Islet precursor cell (in vitro differentiated cells): ENCODE results near the gene LCA5L.
"Not testable (repeated sequence)": the region's sequence is repeated elsewhere in the genome, so short reads cannot be mapped to it uniquely, and the experiment has no call there.

Experiments used
- DNase-seq: peaks from one replicate; pipeline ENCODE4 v3.0.0-alpha.2; 2018

The LCA5L gene

DNA sequence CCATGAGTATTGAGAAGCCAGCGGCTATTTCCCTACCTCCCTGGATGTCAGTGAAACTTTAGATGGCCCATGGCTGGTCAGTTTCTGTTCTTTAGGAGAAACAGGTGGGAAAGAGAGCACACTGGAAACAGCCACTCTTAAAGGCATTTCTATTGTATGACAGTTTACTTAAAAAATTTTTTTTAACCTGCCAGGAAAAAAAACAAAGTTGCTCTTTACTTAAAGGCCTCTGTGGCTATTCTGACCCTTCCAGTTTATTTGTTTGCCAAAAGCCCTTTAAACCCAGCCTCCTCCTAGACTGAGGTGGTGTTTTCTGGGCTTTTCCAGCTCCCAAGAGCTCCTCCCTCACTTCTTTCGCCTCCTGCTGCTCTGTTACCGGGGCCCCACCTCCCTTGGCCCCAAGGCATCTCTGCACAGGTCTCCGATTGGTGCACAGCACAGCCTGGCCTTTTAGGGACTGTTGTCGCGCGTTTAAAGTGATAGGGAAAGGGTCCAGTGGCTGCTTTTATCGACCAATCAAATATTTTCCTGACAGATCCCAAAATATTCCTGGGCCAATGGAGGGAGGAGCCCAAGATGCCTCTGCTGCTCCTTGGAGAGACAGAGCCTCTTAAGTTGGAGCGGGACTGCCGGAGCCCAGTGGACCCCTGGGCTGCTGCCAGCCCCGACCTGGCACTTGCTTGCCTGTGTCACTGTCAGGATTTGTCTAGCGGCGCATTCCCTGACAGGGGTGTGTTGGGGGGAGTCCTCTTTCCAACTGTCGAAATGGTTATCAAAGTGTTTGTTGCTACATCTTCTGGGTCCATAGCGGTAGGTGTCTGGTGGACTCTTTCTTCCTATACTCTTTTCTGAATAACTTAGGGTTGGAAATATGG lies 6.0 kb upstream of the LCA5L start, which contains the start of gene SH3BGR:
SH3BGR (plus strand) TSS at position 639 of the 875 bp plus-strand sequence; CDS start at position 766, 127 bp downstream.
- DNase-seq = peak; percentile 88

DNA sequence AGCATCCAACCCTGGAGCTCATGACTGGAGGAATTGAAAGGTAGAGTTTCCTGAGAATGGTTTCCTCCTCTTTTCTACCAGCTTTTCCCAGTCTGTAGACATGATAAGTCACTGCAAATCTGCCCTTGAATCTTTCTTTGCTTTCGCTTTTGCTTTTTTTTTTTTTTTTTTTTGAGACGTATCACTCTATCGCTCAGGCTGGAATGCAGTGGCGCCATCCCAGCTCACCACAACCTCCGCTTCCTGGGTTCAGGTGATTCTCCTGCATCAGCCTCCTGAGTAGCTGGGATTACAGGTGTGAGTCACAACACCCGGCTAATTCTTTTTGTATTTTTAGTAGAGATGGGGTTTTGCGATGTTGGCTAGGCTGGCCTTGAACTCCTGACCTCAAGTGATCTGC lies 1.7 kb upstream of the LCA5L start:
- no peak for DNase-seq

DNA sequence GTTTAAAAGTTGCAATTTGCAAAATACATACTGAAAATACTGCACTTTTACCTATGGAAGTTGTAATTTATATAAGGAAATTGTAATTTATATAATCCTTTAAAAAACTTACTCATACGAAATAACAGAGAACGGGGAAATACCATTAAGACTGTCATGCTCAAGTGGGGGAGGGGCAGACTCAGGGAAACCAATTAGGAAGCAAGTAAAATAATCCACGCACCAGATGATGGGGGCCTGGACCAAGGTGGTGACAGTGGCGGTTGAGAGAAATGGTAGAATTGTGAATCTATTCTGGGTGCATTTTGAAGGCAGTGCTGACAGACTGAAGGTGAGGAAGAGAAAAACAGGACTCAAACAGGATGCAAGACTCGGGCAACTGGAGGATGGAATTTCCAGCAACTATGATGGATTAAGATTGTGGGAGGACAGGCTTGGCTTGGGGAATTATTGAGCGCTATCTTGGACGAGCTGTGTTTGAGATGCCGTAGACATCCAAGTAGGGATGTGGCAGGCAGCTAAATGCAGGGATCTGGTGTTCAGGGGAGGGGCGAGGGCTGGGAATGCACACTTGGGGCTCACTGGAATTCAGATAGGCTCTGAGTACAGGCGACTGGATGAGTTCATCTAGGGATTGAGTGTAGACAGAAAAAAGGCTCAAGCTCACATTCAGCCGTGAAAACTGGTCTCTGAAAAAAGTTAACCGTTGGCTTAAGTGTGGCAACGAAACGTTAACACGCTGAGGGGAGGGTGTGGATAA lies 977 bp downstream of the LCA5L start:
- DNase-seq = peak; percentile 89

DNA sequence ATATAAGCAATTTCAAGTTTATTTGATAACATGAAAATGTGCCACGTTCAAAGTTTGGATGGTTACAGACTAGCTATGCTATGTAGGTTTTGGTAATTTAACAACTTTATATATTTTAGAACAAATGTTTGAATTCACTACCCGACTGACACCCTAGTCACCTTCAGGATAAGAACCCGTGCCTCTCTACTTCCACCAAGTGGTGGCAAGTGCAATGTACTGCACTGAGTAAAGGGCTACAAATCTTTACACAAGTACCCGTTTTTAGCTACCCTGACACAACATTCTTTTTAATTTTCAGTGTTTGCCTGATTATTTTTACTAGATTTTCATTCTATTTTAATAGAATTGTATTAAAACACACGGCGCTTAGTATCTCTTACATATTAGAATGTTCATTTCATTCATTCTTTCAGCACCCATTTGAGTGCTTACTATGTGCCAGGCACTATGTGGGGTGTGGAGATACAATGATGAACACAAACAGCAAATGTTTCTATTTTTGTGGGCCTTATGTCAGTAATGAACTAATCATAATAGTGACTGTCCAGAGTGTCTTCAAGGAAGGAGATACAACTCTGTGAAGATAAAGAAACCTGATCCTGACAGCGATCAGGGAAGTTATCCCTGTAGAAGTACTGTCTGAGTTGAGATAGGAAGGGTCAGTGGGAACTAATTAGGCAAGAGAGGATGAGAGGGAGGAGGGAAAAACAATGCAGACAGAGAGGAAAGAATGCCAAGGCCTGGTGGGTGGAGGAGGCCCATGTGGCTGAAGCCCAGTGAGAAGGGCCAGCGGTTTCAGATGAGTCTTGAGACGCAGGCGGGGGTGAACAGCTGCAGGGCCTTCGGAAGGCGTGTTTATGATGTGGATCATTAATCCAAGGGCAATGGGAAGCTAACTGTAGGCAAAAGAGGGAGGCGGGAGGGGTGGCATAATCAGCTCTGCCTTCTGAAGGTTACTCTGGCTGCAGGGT lies 3.8 kb downstream of the LCA5L start:
- no peak for DNase-seq

DNA sequence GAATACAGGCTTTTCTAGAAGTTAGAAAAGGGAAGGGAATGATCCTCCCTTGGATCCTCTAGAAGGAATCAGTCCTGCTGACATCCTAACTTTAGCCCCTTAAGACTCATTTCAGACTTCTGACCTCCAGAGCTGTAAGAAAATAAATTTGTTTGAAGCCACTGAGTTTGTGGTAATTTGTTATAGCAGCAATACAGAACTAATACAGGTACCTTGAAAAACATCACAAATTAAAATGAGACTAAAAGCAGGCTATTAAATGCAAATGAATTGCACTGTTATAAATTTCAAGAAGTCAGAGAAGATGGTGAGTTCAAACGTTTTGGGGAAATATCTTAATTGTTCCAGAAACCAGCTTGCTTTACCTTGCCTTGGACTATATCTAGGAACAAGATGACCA lies 6.3 kb downstream of the LCA5L start:
- no peak for DNase-seq

DNA sequence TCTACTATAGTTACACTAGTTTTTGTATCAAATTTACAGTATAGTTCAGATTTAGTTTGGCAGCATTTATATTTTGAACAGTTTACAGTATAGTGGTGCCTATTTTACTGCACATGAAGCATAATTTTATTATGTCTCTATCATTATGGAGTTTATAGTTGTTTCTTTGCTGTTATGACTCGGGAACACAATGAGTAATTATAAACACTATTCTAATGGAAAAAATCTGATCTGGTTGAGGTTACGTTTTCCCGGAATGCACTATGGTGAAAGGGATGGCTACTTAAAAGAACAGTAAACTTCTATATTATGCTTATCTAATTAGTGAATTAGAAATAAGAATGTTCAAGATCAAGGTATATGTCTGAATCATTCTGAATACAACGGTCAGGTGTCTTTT lies 10.6 kb downstream of the LCA5L start:
- DNase-seq = no peak

DNA sequence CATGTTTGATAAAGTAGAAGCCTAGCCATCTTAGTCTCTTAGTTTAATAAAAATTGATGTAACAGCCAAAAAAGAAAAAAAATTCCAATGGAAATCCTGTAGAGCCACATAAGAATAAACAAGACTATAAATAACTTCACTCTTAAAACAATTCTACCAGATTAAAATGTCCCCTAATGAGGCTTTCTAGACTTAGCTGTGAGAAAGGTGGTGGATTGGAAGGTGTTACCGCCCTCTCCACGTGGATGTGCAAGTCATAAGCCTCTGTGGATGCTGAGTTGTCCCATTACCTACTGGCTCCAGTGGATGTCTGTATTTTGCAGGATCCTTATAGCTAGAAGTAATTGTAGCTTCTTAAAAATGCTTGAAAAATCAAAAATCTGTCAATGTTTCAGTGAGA lies 14.6 kb downstream of the LCA5L start:
- no peak for DNase-seq

DNA sequence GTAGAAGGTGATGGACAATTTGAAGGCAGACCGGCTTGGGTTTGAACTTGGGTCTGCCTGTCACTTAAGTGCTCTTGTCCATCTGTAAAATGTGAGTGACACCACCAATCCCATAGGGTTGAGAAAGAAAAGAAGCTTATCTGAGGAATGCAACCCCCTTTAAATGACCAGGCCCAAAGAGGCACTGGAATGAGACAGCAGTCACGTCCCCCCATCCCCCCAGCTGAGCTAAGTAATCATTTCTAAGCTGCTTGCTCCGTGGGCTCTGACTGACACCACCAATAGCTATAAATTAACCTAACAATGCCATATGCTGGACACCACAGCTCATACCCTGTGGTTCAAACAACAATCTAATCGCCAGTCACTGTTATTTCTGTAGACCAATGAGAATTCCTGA lies 15.1 kb downstream of the LCA5L start:
- DNase-seq = no peak

DNA sequence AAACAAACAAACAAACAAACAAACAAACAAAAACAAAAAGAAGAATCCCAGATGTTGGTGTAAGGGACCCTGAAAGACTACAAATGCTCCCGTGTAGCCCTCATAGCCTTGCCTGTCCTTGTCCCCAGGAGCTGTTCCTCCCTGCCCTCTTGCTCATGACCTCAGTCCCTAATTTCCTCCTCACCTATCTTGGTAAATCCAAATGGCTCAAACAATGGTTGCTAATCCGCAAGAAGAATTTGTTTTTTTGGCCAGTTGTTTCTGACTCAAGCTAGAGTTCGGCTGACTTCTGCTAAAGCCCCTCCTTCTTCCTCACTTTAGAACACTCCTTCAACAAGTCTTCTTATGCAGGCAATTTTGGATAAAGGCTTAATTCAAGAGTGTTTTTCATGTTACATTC lies 15.6 kb downstream of the LCA5L start:
- no peak for DNase-seq

DNA sequence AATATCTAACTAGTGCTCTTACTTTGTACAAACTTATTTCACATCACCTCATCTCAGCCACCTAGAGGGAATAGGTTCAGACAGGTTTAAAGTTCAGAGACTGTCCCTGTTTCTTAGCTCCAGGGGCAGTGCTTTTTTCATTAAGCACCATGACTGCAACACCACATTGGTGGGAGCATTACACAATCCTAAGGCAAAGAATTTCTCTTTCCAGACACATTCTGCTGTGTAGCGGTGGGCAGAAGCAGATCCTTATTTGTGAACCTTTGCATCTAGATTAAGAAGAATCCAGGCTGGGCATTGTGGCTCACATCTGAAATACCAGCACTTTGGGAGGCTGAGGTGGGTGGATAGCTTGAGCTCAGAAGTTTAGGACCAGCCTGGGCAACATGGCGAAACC lies 16.1 kb downstream of the LCA5L start:
- no peak for DNase-seq

DNA sequence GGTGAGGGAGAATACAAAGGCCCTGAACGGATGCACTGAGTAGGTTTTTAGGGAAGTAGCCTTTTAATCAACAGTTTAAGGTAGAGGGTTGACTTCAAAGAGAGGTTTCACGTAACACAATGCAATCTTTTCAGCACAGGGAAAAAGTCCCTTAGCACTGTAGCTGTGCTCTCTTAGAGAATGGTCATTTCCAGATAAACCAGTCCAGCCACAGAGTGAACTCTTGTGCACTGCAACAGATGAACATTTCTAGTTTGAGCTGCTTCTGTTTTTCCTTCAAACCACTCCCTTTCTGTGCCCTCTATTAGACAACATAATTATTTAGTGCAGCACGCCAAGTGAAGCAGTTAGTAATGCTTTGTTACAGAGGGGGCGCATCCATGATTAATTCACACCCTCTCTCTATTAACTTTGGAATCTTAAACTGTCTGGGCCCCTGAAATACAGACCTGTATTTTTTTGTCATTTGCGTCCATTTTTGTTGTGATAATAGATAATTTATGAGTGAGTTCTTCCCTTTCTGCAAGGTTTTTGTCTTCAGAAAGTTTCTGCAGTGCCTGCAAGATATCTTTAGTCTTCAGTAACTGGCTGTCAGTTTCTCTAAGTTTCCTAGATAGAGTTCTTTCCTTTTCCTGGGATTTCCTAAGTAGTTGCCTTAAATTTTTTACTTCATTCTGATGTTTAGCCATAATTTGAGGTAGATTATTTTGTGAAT lies 22.9 kb downstream of the LCA5L start:
- DNase-seq = no peak

DNA sequence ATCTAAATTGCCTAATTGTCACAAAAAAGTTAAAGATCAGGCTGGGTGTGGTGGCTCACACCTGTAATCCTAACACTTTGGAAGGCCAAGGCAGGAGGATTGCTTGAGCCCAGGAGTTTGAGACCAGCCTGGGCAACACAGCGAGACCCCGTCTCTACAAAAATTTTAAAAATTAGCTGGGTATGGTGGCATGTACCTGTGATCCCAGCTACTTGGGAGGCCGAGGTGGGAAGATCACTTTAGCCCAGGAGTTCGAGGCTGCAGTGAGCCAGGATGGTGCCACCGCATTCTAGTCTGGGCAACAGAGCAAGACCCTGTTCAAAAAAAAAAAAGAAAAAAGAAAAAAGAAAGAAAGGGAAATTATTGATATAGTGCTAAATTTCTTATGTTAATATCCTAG lies 26.4 kb downstream of the LCA5L start:
- not testable (repeated sequence) for DNase-seq

DNA sequence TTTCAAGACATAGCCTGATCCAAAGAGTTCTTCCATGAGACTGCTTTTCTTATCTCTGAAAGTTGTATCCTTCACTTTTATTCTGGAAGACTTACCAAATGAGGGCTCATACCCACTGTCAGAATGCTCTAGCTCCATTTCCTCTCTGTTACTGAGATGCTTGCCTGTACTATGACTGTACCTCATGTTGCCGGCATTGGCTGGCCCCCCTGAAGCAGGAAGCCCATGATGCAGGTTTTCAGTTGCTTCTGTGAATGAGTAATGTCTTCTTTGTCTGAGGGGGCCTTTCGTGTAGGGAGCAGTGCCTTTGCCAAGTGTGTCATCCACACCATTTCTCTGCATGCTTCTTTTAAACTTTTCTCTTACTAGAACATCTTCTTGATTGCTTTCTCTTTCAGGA lies 39.5 kb downstream of the LCA5L start:
- no peak for DNase-seq

DNA sequence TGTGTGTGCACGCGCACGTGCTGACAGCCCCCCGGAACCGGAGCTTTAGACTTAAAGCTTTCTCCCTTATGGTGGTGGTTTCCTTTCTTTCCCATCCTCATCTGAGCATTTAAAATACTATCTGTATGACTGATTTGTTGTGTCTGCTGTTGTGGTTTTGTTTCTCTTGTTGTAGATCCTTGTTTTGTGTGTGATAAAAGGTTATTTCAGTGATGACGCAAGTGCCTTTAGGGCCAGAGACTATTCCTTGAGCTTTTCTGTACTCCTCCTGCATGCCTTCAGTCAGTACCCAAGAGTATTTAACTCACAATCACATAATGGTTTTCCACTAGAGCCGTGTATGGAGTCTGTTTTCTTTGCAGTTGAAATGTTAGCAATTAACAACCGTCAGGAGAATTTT lies 45.4 kb downstream of the LCA5L start:
- DNase-seq = no peak

DNA sequence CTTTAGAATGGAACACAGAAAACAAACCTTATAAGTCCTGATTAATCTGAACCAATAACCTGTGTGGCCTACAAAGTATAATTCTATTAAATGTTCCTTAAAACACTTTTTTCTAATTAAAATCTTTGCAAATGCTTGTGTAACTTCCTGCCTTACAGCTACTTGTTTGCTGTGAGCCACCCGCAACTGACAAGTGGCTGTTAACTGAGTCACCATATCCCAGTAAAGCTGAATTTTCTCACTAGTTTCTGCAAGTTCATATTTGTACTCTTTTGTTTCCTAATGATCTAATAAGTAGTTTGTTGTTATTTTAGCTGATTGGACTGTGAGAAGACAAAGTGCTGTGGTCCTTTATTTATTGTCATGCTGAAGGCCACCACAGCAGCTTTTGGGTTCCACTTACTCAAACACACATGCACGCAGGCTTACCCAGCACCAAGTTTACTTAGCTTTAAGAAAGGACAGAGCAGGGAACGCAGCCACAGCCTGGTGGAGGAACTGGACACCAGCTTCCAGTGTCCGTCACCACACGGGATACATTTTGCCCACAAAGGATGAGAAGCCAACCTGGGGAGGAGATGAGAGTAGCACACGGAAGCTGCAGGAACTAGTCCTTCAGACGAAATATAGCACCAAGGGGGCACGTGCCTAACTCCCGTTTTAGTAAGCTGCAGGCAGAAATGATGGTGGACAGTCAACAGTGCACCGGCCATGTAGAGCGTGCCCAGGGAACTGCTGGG lies 47.8 kb downstream of the LCA5L start:
- DNase-seq = no peak

DNA sequence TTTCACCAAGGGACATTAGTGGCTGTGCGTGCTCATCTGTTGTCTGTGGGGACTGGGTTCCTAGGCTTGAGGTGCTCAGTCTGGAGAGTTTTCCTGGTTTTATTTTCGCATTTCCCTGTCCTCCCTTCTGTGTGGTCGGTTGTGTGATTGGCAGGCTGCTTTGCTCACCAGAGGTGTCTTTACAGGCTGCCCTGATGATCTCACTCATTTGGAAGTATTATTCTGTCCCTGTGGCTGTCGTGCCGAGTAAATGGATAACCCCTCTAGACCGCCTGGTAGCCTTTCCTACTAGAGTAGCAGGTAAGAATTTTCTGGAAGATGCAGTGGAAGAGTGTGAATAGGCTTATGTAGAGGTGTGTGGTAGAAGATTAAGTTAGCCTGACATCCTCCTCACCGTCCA lies 52.6 kb downstream of the LCA5L start:
- no peak for DNase-seq

DNA sequence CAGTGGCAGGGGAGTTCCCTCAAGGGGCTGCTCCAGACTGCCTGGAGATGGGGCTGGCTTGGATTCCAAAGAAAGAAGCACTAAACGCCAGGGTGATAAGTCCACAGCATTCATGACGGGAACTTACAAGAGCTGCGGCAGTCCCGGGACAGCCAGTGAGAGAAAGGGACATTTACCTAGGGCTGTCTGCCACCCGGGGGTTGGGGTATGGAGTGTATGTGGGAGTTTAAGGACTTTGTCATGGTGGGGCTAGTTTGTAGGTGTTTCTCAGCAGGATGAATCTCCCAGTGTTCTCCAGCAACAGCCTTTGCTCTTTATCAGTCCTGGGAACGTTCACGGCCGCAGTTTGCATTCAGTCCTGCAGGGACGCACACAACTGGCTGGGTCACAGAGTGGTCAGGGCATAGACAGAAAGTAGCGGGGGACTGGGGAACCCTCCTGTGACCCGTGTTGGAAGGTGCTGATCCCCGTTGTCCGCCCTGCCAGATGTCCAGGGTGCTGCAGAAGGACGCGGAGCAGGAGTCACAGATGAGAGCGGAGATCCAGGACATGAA lies 55.3 kb downstream of the LCA5L start:
- no peak for DNase-seq

DNA sequence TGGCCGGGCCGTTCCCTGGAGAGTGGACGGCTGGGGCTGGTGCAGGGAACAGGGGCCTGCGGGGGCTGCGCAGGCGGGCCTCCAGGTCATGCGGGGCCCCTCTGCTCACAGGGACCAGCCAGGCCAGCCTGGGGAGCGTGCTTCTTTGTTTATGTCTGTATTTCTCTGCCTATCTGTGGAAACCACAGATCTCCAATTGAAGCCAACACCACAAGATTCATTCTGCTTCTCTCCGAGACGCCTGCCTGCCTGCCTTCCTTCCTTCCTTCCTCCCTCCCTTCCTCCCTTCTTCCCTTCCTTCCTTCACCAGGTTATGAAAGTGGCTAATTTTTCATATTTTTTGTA lies 56.8 kb downstream of the LCA5L start:
- DNase-seq = no peak

DNA sequence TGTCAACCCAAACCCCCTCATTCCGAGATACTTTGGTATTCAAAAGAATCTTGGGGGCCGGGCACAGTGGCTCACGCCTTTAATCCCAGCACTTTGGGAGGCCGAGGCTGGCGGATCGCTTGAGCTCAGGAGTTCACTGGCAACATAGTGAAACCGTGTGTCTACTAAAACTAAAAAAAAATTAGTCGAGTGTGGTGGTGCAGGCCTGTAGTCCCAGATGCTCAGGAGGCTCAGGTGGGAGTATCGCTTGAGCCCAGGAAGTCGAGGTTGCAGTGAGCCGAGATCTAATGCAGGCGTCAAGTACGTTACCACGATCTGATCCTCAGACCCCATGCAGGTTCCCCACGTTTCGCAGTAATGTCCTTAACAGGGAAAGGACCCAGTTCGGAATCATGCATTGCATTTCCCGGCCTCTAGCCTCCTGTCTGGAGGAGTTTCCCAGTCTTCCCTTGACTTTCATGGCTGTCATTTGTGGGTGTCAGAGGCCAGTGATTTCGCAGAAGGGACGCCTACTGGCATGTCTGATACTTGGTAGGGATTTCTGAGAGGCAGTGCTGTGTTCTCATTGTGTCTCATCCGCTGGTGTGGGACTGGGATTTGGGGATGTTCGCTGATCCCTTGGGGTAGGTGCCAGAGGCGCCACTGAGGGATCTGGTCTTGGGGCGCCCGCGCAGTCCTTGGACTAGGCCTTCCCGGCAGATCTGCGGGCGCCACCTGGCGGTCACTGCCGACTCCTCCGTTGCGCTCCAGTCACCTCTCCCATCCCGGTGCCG lies 57.4 kb downstream of the LCA5L start:
- peak; percentile 91 for DNase-seq

DNA sequence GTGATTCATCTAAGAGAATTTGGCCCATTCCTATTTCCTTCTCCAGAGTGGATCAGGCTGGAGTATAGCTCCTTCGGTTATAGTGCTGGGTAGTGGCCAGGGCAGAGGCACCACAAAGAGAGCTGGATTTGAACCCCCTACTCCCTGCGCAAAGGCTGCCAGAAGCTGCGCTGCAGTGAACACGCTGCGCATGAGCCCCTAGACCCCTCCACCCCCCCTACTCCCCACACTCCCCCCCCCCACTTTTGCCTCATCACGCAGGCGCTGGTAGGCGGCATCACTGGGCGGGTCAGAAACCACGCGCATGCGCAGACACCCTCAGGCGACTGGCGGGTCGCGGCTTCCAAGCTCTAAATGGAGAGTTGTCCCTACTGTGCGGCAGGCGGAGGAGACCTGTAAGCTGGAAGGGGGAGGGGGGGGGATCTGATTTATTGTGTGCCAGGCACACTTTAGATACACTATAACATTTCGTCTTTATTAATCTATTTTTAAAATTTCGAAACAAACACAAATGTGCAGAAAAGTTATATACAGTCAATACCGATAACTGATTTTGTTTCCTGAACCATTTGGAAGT lies 58.0 kb downstream of the LCA5L start:
- DNase-seq = peak; percentile 97
